Epithelial cell of esophagus (primary cell): ENCODE results near the gene SEMA3A.

Experiments
- DNase-seq: peaks from one replicate; pipeline ENCODE4 v3.0.0; 2010; ENCODE audit warnings: low read depth
- H3K4me3 ChIP-seq: 2 replicates; pipeline ENCODE4 v1.5.1; 2011; ENCODE audit warnings: mild to moderate bottlenecking, low read length, control low read depth
- TF ChIP-seq, protein P1 (sequence below): IDR thresholded peaks from 2 replicates; pipeline ENCODE4 v1.5.1; 2011; ENCODE audit warnings: low read depth, mild to moderate bottlenecking, low read length, control low read depth, inconsistent platforms; ENCODE audit not compliant: insufficient read depth; ENCODE audit errors: missing control alignments

The SEMA3A gene

DNA sequence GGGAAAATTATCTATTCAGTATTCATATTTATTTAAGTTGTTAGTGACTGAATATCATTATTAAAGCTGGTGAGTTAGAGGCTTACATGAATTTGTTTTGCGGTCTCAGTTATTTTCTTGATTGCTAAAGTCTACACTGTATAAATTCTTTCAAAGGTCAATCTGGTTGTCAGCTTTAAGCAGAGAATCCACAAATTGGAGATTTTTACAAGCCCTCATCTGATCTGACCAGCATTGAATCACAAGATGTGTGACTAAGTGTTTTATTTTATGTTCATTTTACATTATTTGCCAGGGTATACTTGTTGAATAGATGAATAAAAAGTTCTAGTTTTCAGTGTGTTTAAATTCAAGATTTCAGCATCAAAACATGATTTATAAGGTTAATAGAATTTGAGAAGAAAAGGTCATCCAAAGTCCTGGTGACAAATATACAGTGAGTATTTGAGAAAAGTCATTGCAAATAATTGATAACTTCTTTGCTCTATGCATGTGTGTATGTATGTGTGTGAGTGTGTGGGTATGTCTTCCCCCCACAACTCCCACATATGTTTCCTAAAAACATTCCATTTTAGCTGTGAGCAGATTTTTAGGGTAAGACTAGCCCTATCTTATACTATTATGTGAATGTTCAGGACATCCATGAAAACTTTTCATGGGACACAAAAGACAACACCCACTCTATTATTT is 4.4 kb downstream of the SEMA3A start:
- DNase-seq = no peak
- no peak overlapping the region for H3K4me3 ChIP-seq
- TF ChIP-seq, protein P1, sequence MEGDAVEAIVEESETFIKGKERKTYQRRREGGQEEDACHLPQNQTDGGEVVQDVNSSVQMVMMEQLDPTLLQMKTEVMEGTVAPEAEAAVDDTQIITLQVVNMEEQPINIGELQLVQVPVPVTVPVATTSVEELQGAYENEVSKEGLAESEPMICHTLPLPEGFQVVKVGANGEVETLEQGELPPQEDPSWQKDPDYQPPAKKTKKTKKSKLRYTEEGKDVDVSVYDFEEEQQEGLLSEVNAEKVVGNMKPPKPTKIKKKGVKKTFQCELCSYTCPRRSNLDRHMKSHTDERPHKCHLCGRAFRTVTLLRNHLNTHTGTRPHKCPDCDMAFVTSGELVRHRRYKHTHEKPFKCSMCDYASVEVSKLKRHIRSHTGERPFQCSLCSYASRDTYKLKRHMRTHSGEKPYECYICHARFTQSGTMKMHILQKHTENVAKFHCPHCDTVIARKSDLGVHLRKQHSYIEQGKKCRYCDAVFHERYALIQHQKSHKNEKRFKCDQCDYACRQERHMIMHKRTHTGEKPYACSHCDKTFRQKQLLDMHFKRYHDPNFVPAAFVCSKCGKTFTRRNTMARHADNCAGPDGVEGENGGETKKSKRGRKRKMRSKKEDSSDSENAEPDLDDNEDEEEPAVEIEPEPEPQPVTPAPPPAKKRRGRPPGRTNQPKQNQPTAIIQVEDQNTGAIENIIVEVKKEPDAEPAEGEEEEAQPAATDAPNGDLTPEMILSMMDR = no peak

GRCh38 chr7:84188786-84189405 is 5.7 kb downstream of the SEMA3A start:
- no peak overlapping the region for H3K4me3 ChIP-seq
- DNase-seq = peak; percentile 62
- TF ChIP-seq, protein P1 = peak; percentile 62

DNA sequence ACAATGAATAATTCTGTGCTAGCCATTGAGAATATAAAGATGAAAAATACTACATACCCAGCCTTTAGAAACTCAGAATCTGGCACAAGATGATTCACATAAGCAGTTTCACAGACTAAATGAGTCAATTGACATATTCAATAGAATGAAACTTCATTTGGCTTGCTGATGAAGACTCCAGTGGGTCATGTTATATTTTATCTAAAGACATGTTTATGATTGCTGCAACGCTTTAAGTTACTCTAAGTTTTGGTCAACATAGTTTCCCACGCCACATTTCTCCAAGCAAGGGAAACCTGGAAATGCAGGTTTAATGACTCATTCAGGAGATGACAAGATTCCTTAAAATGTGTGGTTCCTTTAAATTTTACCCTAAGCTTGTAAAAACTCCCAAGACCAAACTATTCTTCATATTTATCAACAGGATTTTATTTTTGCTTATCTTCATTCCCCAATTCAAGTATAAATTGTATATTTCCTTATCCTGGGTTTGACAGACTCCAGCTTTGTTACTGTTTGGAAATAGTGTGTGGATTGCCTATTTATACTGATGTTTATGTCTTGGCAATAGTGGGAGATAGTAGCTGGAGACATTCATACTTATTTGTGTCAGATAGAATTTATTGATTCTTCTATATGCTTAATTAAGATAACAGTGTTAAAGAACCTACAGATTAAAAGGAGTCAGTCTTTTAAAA is 6.6 kb downstream of the SEMA3A start:
- no peak overlapping the region for H3K4me3 ChIP-seq
- TF ChIP-seq, protein P1 = no peak
- DNase-seq = peak; percentile 96

GRCh38 chr7:84187087-84187805 is 7.3 kb downstream of the SEMA3A start:
- no peak overlapping the region for H3K4me3 ChIP-seq
- TF ChIP-seq, protein P1 = no peak
- DNase-seq = no peak

DNA sequence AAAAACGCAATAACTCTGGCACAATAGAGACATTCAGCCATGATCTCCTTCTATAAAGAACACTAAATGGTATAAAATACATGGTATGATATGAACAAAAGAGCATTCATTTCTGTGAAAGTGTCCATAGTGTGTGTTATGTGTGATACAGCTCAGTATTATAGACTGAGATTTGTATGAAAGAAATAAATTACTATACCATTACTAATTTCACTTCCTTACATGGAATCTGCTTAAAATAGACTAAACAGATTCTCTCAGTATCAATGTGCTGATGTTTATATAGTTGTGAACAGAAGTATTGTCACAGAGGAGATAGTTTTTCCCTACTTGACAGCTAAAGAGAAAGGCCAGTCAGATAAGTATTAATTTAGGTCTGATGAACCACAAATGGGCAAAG is 10.8 kb downstream of the SEMA3A start:
- H3K4me3 ChIP-seq = no peak overlapping the region
- no peak for DNase-seq
- TF ChIP-seq, protein P1 = no peak

GRCh38 chr7:84182301-84182700 is 12.3 kb downstream of the SEMA3A start:
- DNase-seq = peak; percentile 20
- TF ChIP-seq, protein P1 = no peak

More at GRCh38 chr7:84182301-84182700, 12.3 kb downstream of the SEMA3A start:
- no peak overlapping the region for H3K4me3 ChIP-seq
